Adrenal gland (tissue), 12 donors: ENCODE data around the gene SERGEF. TPM values are rescaled to one million over a fixed set of nuclear protein-coding genes. Genes with fewer than 3 reads are reported as not detected.

ENCODE experiments used
- DNase-seq, 7 donors: peaks; one replicate each; pipeline ENCODE4 v3.0.0-alpha.2; 2019 to 2020
- H3K27ac ChIP-seq, 5 donors: fragments of 200-600 bp; sonication (generic) in 4 of 5; 1 replicate in 3 of 5; 2 replicates in 2 of 5; pipeline versions ENCODE4 v1.5.1 to v1.8.0; 2016 to 2020; ENCODE audit warnings: mild to moderate bottlenecking in 1 of 5
- H3K27me3 ChIP-seq: fragments of 200-600 bp; 2 replicates; pipeline ENCODE4 v1.8.0; 2021
- H3K36me3 ChIP-seq, 2 donors: fragments of 200-600 bp; replicated peaks in 1 of 2; 1 replicate in 1 of 2; 2 replicates in 1 of 2; pipeline versions ENCODE4 v1.5.1 to v1.8.0; 2018 to 2022
- H3K4me1 ChIP-seq, 2 donors: fragments of 200-600 bp; replicated peaks in 1 of 2; 1 replicate in 1 of 2; 2 replicates in 1 of 2; pipeline versions ENCODE4 v1.5.1 to v1.8.0; 2018 to 2021
- H3K4me3 ChIP-seq, 4 donors: fragments of 200-600 bp; sonication (generic) in 3 of 4; one replicate each; pipeline ENCODE4 v1.5.1; 2016 to 2018
- H3K9me3 ChIP-seq, 3 donors: fragments of 200-600 bp; sonication (generic) in 1 of 3; replicated peaks in 1 of 3; 1 replicate in 2 of 3; 2 replicates in 1 of 3; pipeline versions ENCODE4 v1.5.1 to v1.8.0; 2016 to 2021
- POLR2A ChIP-seq, 2 donors: fragments of 450-650 bp; IDR thresholded peaks; one replicate each; pipeline ENCODE4 v1.6.1; 2017; ENCODE audit warnings: antibody characterized with exemption in 2 of 2, mild to moderate bottlenecking in 2 of 2, moderate library complexity in 1 of 2
- WGBS, 4 donors: extraction: QIAGEN DNeasy Blood & Tissue Kit in 2 of 4; methylation state at CpG; one replicate each; pipeline versions ENCODE4 v1.1.5 to v1.1.7; 2013 to 2017; 5-methylcytosine and 5-hydroxymethylcytosine counted together
- intact Hi-C, 2 donors: fragments of 100-400 bp; cut with DNase I; formaldehyde crosslinking; loops; one replicate each; pipeline versions ENCODE4 v1.14.1 to v1.15.0; 2022 to 2023
- polyA plus RNA-seq, 3 donors: library from polyadenylated mRNA; stranded (reverse); fragments of 200-250 nt in 2 of 3; fragments of 350-450 nt in 1 of 3; fragmentation: Illumina TruSeq in 1 of 3; extraction: RNeasy Lipid Tissue Mini Kit (QIAGEN cat#74804) in 1 of 3; gene quantifications; one replicate each; pipeline ENCODE4 v1.2.3, GENCODE V29; 2013 to 2014
- total RNA-seq, 9 donors: library from RNA; depleted of rRNA in 4 of 9; stranded (reverse); fragments of >200 nt in 4 of 9; fragments of 120-200 nt in 1 of 9; fragmentation: NEBNext Ultra II Directional in 1 of 9; extraction: Animal tissue kit (Norgen Biotek cat#: 25700) in 1 of 9; gene quantifications; one replicate each; pipeline versions ENCODE4 v1.1.0 to v1.2.4, GENCODE V29; 2013 to 2023
- TF ChIP-seq, protein P1 (sequence below), 6 experiments: fragments of 450-650 bp in 4 of 6; fragments of 200-600 bp in 2 of 6; sonication (generic) in 1 of 6; IDR thresholded peaks; 1 replicate in 5 of 6; 2 replicates in 1 of 6; pipeline versions ENCODE4 v1.5.1 to v1.8.0; 2016 to 2021; ENCODE audit warnings: antibody characterized with exemption in 6 of 6, mild to moderate bottlenecking in 2 of 6, moderate library complexity in 1 of 6
- donor health status: healthy with polysubstance abuse.
- donor health status: Bipolar disorder and iron deficiency.
- donor health status: DM: yes; HTN: yes; CAD: no.
- donor health status: DM: no; HTN: no; CAD: no.
- donor health status: DM: no; HTN: no; CAD: no.
- donor health status: DM: yes; HTN: yes; CAD: no.

The SERGEF gene
- total and polyA plus RNA-seq, 12 donors: 21.7 to 216 (median 38.4) TPM

DNA sequence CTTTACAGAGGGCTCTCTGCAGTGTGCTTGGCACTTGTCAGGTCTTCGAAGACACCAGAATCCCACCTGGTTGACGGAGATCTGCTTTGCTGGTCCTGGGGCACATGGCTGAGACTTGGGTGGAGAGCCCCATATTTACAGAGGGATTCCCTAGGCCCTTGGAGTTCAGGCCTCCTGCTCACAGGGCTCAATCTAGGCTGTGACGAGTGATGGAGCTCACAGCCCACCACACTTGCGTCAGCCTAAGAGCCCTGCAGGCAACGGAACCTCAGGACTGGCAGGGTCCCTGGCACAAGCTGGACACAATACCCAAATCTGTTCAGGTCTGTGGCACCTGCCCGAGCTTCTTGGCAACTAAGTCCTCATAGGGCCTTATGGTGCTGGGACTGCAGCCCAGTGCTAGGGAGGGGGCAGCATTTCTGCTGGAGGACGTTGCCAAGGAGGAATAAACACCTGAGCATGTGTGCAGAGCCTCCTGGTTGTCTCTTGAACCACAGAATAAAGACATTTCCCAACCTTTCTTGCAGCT, 219.1 kb downstream of the SERGEF start:
- no peaks in the 10 kb centered on the region for H3K36me3 ChIP-seq
- H3K4me3 ChIP-seq: no peak overlapping the region
- H3K27me3 ChIP-seq: no peaks in the 10 kb centered on the region
- no peaks in the 10 kb centered on the region for H3K4me1 ChIP-seq
- intact Hi-C loops: no loop called here
- no peak overlapping the region for H3K27ac ChIP-seq
- H3K9me3 ChIP-seq: no peaks in the 10 kb centered on the region
- 95 to 100% (median 96%) methylated on average over 6 to 7 of the region's 7 CpGs for WGBS, 4 donors
- TF ChIP-seq, protein P1, sequence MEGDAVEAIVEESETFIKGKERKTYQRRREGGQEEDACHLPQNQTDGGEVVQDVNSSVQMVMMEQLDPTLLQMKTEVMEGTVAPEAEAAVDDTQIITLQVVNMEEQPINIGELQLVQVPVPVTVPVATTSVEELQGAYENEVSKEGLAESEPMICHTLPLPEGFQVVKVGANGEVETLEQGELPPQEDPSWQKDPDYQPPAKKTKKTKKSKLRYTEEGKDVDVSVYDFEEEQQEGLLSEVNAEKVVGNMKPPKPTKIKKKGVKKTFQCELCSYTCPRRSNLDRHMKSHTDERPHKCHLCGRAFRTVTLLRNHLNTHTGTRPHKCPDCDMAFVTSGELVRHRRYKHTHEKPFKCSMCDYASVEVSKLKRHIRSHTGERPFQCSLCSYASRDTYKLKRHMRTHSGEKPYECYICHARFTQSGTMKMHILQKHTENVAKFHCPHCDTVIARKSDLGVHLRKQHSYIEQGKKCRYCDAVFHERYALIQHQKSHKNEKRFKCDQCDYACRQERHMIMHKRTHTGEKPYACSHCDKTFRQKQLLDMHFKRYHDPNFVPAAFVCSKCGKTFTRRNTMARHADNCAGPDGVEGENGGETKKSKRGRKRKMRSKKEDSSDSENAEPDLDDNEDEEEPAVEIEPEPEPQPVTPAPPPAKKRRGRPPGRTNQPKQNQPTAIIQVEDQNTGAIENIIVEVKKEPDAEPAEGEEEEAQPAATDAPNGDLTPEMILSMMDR (IDR thresholded peaks at IDR 0.05): no peak
- DNase-seq: no peak

DNA sequence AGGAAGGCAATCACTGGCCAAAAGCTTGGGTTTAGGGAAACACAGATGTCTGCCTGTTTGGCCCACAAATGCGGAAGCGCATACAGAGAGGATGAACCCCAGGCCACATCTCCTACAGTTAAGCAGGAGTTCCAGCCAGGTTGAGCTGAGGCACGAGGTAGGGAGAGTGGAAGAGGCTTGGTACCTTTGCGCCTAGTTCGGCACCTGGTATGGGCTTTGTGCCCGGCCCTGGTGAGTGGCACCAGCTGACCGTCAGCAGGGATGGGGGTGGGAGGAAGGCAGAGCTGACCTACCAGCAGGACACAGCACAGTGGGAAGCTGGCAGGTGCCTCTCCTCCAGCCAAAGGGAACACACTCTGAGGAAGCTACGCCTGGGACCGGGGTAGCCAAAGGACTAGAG, 220.7 kb downstream of the SERGEF start:
- Histone ChIP-seq H3K27ac (no peak overlapping the region), H3K4me1 (no peaks in the 10 kb centered on the region), H3K36me3 (no peaks in the 10 kb centered on the region), H3K4me3 (no peak overlapping the region), H3K9me3 (no peaks in the 10 kb centered on the region), H3K27me3 (no peaks in the 10 kb centered on the region)
- TF ChIP-seq POLR2A (IDR thresholded peaks at IDR 0.05): no peak
- TF ChIP-seq, protein P1 (IDR thresholded peaks at IDR 0.05): no peak
- intact Hi-C loops: no loop called here
- DNase-seq: no peak
- 94 to 96% (median 95%) methylated on average over 7 to 9 of the region's 9 CpGs for WGBS, 4 donors

DNA sequence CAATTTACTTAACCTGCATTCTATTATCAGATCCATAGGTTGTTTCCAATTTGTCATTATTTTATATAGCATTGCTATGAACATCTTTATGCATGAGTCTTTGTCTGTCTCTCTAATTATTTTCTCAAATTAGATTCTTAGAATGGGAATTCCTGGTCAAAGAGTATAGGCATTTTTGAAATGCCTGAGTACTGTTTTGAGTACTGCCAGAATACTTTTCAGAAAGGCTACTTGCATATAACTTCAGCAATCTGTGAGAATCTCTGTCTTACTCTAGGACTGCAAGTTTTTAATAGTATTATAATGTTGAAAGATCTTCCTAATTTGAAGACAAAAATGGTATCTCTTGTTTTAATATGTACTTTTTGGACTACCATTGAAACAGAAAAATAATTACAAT, 221.7 kb downstream of the SERGEF start:
- intact Hi-C loops: no loop called here
- Histone ChIP-seq H3K27me3 (no peaks in the 10 kb centered on the region), H3K27ac (no peak overlapping the region), H3K4me3 (no peak overlapping the region), H3K36me3 (no peaks in the 10 kb centered on the region), H3K4me1 (no peaks in the 10 kb centered on the region), H3K9me3 (no peaks in the 10 kb centered on the region)
- DNase-seq: no peak
- no peak for TF ChIP-seq POLR2A (IDR thresholded peaks at IDR 0.05)
- TF ChIP-seq, protein P1 (IDR thresholded peaks at IDR 0.05): no peak

DNA sequence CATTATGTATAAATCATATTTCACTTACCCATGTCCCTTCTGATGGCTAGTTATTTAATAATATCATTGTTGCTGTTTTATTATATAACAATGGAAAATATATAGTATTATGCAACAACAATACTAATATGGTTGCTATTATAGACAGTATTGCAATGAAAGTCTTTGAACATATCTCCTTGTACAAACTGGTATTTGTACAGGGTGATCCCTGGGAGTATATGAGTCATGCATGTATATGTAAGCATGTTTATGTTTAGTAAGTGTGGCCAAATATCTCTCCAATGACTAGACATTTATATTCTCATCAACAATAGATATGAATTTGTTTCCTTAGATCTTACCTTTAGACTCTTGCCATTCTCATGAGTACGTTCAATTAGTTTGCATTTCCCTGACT, 222.4 kb downstream of the SERGEF start:
- TF ChIP-seq, protein P1 (IDR thresholded peaks at IDR 0.05): no peak
- TF ChIP-seq POLR2A (IDR thresholded peaks at IDR 0.05): no peak
- no peak for DNase-seq
- H3K9me3 ChIP-seq: no peaks in the 10 kb centered on the region
- H3K36me3 ChIP-seq: no peaks in the 10 kb centered on the region
- no peak overlapping the region for H3K27ac ChIP-seq
- no peak overlapping the region for H3K4me3 ChIP-seq
- H3K27me3 ChIP-seq: no peaks in the 10 kb centered on the region
- WGBS, 4 donors: 93 to 100% (median 97%) methylated on average over 1 of the region's 1 CpG
- intact Hi-C loops: no loop called here
- H3K4me1 ChIP-seq: no peaks in the 10 kb centered on the region
